IMR-90 (cell line): Measurements from ENCODE around the gene ANO10. TPM values are rescaled to one million over a fixed set of nuclear protein-coding genes. Genes with fewer than 3 reads are reported as not detected.
"Not testable (repeated sequence)": the region's sequence is repeated elsewhere in the genome, so short reads cannot be mapped to it uniquely, and the experiment has no call there.

Experiments used
- ATAC-seq: fragments of 200-7000 bp; cut with Tn5 transposase; 2 replicates; pipeline ENCODE4 v1.9.1; 2020; ENCODE audit warnings: low read depth, mild to moderate bottlenecking, moderate library complexity
- BruUV-seq: library from RNA; stranded (reverse); fragments of 400-500 nt; replicated peaks from 2 replicates; lab custom pipeline; 2021; lab: Mats Ljungman, UMichigan
- CTCF ChIA-PET: fragments of 300-600 bp; formaldehyde crosslinking; extraction: SDS; loops from one replicate; lab custom pipeline; 2021; ENCODE audit warnings: antibody characterized with exemption; lab: Yijun Ruan, JAX
- POLR2A ChIA-PET: fragments of 300-600 bp; sonication (Branson Sonifier 250); formaldehyde crosslinking; loops from one replicate; lab custom pipeline; 2022; ENCODE audit warnings: antibody characterized with exemption; ENCODE audit not compliant: unreplicated experiment; lab: Charles Lee
- DNase-seq: peaks from one replicate; pipeline ENCODE4 v3.0.0; 2013
- H2AFZ ChIP-seq: replicated peaks from 2 replicates; pipeline ENCODE3; 2013; ENCODE audit warnings: low read length, mild to moderate bottlenecking; ENCODE audit not compliant: poor library complexity
- H2AK5ac ChIP-seq: 2 replicates; pipeline ENCODE4 v1.6.1; 2013; ENCODE audit warnings: low read depth, low read length, inconsistent platforms
- H2AK9ac ChIP-seq: replicated peaks from 2 replicates; pipeline ENCODE3; 2013; ENCODE audit warnings: mild to moderate bottlenecking, low read depth, low read length, moderate library complexity; ENCODE audit not compliant: poor library complexity
- H2BK120ac ChIP-seq: 2 replicates; pipeline ENCODE4 v1.6.1; 2013; ENCODE audit warnings: low read depth, low read length, inconsistent platforms
- H2BK15ac ChIP-seq: 3 replicates; pipeline ENCODE4 v1.6.1; 2013; ENCODE audit warnings: low read depth, low read length, inconsistent platforms
- H2BK20ac ChIP-seq: 2 replicates; pipeline ENCODE4 v1.6.1; 2013; ENCODE audit warnings: low read depth, mild to moderate bottlenecking, inconsistent platforms, low read length, moderate library complexity
- H2BK5ac ChIP-seq: 2 replicates; pipeline ENCODE4 v1.6.1; 2013; ENCODE audit warnings: mild to moderate bottlenecking, low read depth, low read length, inconsistent platforms; ENCODE audit not compliant: poor library complexity, severe bottlenecking
- H3K14ac ChIP-seq: replicated peaks from 2 replicates; pipeline ENCODE4 v1.6.1; 2013; ENCODE audit warnings: low read depth, low read length, inconsistent platforms
- H3K18ac ChIP-seq: 2 replicates; pipeline ENCODE4 v1.6.1; 2013; ENCODE audit warnings: low read depth, low read length, control low read depth
- H3K23ac ChIP-seq: 2 replicates; pipeline ENCODE4 v1.6.1; 2013; ENCODE audit warnings: low read depth, low read length, inconsistent platforms
- H3K27ac ChIP-seq: 2 replicates; pipeline ENCODE4 v1.5.1; 2013; ENCODE audit warnings: mild to moderate bottlenecking, control low read depth, low read length; ENCODE audit not compliant: insufficient read depth
- H3K27me3 ChIP-seq: 2 replicates; pipeline ENCODE4 v1.6.1; 2013; ENCODE audit warnings: low read length; ENCODE audit not compliant: control insufficient read depth, insufficient read depth
- H3K36me3 ChIP-seq: 2 replicates; pipeline ENCODE4 v1.6.1; 2013; ENCODE audit warnings: low read length, mixed read lengths; ENCODE audit not compliant: control insufficient read depth, insufficient read depth
- H3K4ac ChIP-seq: 2 replicates; pipeline ENCODE4 v1.6.1; 2013; ENCODE audit warnings: low read depth, low read length, inconsistent platforms
- H3K4me1 ChIP-seq: 2 replicates; pipeline ENCODE4 v1.6.1; 2013; ENCODE audit warnings: low read length, mixed read lengths; ENCODE audit not compliant: control insufficient read depth, insufficient read depth
- H3K4me2 ChIP-seq: 2 replicates; pipeline ENCODE4 v1.6.1; 2013; ENCODE audit warnings: low read depth, mild to moderate bottlenecking, control low read depth, low read length, moderate library complexity
- H3K4me3 ChIP-seq: 2 replicates; pipeline ENCODE4 v1.5.1; 2013; ENCODE audit warnings: low read depth, mild to moderate bottlenecking, control low read depth, low read length, moderate library complexity; ENCODE audit not compliant: insufficient read depth
- H3K56ac ChIP-seq: 2 replicates; pipeline ENCODE4 v1.6.1; 2013; ENCODE audit warnings: low read length, inconsistent platforms; ENCODE audit not compliant: insufficient read depth; ENCODE audit errors: extremely low read depth
- H3K79me1 ChIP-seq, 2 experiments: 2 replicates each; pipeline ENCODE4 v1.6.1; 2013; ENCODE audit warnings: low read length in 2 of 2, inconsistent platforms in 1 of 2, low read depth in 1 of 2
- H3K9ac ChIP-seq: 2 replicates; pipeline ENCODE4 v1.6.1; 2013; ENCODE audit warnings: low read depth, low read length, control low read depth
- H3K9me1 ChIP-seq: 2 replicates; pipeline ENCODE4 v1.6.1; 2013; ENCODE audit warnings: low read length, inconsistent platforms; ENCODE audit not compliant: insufficient read depth
- H3K9me3 ChIP-seq: 2 replicates; pipeline ENCODE4 v1.6.1; 2013; ENCODE audit warnings: low read length; ENCODE audit not compliant: control insufficient read depth, insufficient read depth
- H4K20me1 ChIP-seq: 2 replicates; pipeline ENCODE4 v1.6.1; 2013; ENCODE audit warnings: low read length, inconsistent platforms; ENCODE audit not compliant: insufficient read depth
- H4K5ac ChIP-seq: 2 replicates; pipeline ENCODE4 v1.6.1; 2013; ENCODE audit warnings: mild to moderate bottlenecking, low read depth, low read length, control low read depth
- H4K8ac ChIP-seq, 2 experiments: 2 replicates each; pipeline ENCODE4 v1.6.1; 2013; ENCODE audit warnings: low read depth in 2 of 2, low read length in 2 of 2, control low read depth in 1 of 2, inconsistent platforms in 1 of 2
- H4K91ac ChIP-seq: 2 replicates; pipeline ENCODE4 v1.6.1; 2013; ENCODE audit warnings: low read depth, low read length, inconsistent platforms; ENCODE audit not compliant: insufficient read depth
- RAD21 ChIP-seq: IDR thresholded peaks from 2 replicates; pipeline ENCODE4 v1.6.1; 2012; ENCODE audit warnings: low read length, improper control_type of control experiment
- SMC3 ChIP-seq: fragments of 150-350 bp; IDR thresholded peaks from 2 replicates; pipeline ENCODE4 v1.6.1; 2016; ENCODE audit warnings: low read depth, mild to moderate bottlenecking, antibody characterized with exemption, low read length, moderate library complexity
- WGBS, 2 experiments: methylation state at CpG; one replicate each; pipeline versions ENCODE4 v1.1.5 to v1.1.7; 2013; ENCODE audit warnings: missing lambda C conversion rate in 2 of 2; ENCODE audit not compliant: insufficient read length in 1 of 2; ENCODE audit errors: extremely low coverage in 2 of 2; 5-methylcytosine and 5-hydroxymethylcytosine counted together
- dilution Hi-C: fragments of 300-500 bp; cut with HindIII; formaldehyde crosslinking; loops from one replicate; pipeline ENCODE4 v1.14.3; 2018; ENCODE audit warnings: low sequenced_read_pairs; ENCODE audit not compliant: unreplicated experiment
- in situ Hi-C: fragments of 300-500 bp; cut with MboI; formaldehyde crosslinking; loops from 3 replicates; pipeline ENCODE4 v1.14.3; 2019; ENCODE audit warnings: low sequenced_read_pairs, inconsistent platforms, mixed read lengths
- intact Hi-C: fragments of 100-400 bp; cut with micrococcal nuclease; formaldehyde crosslinking; loops from 2 replicates; pipeline ENCODE4 v1.10.0; 2022
- polyA plus RNA-seq, 3 experiments: library from polyadenylated mRNA; depleted of rRNA; stranded (reverse); fragments of >200 nt; gene quantifications; 2 replicates each; pipeline ENCODE4 v1.2.3, GENCODE V29; 2012; ENCODE audit warnings: low replicate concordance in 1 of 3
- total RNA-seq: library from RNA; depleted of rRNA; stranded (reverse); fragments of >200 nt; gene quantifications from 2 replicates; pipeline ENCODE4 v1.2.3, GENCODE V29; 2012
- TF ChIP-seq, protein P1 (sequence below): conservative IDR thresholded peaks from 2 replicates; pipeline ENCODE4 v1.5.1; 2012; ENCODE audit warnings: mild to moderate bottlenecking, low read depth, low read length, improper control_type of control experiment

Gene ANO10
- total and polyA plus RNA-seq, 2 of the 4 experiments (the other 2 are of a cell fraction): 28.5 to 41.6 TPM

DNA sequence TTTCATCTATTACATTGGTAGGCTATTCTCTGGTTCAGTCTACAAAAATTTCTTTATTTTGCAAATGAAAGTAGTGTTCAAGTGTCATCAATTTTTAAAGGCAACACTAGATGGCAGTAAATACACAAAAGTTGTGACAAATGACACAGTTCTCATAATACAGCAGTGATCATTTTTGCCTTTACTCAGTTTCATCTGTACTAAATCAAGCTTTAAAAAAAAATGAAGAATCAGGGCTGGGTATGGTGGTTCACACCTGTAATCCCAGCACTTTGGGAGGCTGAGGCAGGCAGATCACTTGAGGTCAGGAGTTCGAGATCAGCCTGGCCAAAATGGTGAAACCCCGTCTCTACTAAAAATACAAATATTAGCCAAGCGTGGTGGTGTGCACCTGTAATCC, 77.5 kb downstream of the ANO10 start:
- H3K56ac ChIP-seq, H3K9ac ChIP-seq, H3K79me1 ChIP-seq, BruUV-seq, H2AFZ ChIP-seq, H2AK5ac ChIP-seq, H2BK120ac ChIP-seq, dilution Hi-C loops, H2BK20ac ChIP-seq, H3K4me3 ChIP-seq, H4K8ac ChIP-seq, H3K4me1 ChIP-seq, H4K20me1 ChIP-seq, H4K5ac ChIP-seq, H3K14ac ChIP-seq, H4K91ac ChIP-seq, H3K18ac ChIP-seq, H2BK5ac ChIP-seq, H3K27me3 ChIP-seq, H3K4me2 ChIP-seq, POLR2A ChIA-PET, H3K36me3 ChIP-seq, H2AK9ac ChIP-seq, H3K9me3 ChIP-seq, H3K23ac ChIP-seq, H3K9me1 ChIP-seq, H2BK15ac ChIP-seq, H3K4ac ChIP-seq, H3K27ac ChIP-seq: not testable (repeated sequence)
- CTCF ChIA-PET: interaction anchor here (0.6 to 1.3 kb wide), 3 partner anchors 9 to 225 kb away, joined by 4 read pairs; no protein-coding TSS in a partner anchor
- WGBS, 2 experiments: no CpG with 5 or more reads among the region's 3 CpGs
- TF ChIP-seq, protein P1, sequence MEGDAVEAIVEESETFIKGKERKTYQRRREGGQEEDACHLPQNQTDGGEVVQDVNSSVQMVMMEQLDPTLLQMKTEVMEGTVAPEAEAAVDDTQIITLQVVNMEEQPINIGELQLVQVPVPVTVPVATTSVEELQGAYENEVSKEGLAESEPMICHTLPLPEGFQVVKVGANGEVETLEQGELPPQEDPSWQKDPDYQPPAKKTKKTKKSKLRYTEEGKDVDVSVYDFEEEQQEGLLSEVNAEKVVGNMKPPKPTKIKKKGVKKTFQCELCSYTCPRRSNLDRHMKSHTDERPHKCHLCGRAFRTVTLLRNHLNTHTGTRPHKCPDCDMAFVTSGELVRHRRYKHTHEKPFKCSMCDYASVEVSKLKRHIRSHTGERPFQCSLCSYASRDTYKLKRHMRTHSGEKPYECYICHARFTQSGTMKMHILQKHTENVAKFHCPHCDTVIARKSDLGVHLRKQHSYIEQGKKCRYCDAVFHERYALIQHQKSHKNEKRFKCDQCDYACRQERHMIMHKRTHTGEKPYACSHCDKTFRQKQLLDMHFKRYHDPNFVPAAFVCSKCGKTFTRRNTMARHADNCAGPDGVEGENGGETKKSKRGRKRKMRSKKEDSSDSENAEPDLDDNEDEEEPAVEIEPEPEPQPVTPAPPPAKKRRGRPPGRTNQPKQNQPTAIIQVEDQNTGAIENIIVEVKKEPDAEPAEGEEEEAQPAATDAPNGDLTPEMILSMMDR: peak; percentile 62
- TF ChIP-seq SMC3 (peak; percentile 65), RAD21 (peak; percentile 68)
- intact Hi-C loops: loop anchor here (1.0 to 10.0 kb wide), 7 partner anchors 148 to 692 kb away; partner anchors contain the start of gene ABHD5
- in situ Hi-C loops: loop anchor here (10.0 kb wide), 1 partner anchor 651 kb away; no protein-coding TSS in a partner anchor
- ATAC-seq (peak; percentile 65), DNase-seq (peak; percentile 56)
